Smooth muscle cell (in vitro differentiated cells): Measurements from ENCODE around the gene LRP11. TPM values are rescaled to one million over a fixed set of nuclear protein-coding genes. Genes with fewer than 3 reads are reported as not detected.

Experiments
- DNase-seq: peaks from one replicate; lab custom pipeline; 2025; ENCODE audit not compliant: unreplicated experiment; lab: John Stamatoyannopoulos, UW
- H2AFZ ChIP-seq: fragments of 200-600 bp; sonication (generic); 2 replicates; pipeline ENCODE4 v1.6.0; 2016; ENCODE audit warnings: antibody characterized with exemption, low read depth, mild to moderate bottlenecking
- H3F3A ChIP-seq: fragments of 200-600 bp; sonication (generic); 2 replicates; pipeline ENCODE4 v1.6.0; 2017; ENCODE audit warnings: antibody characterized with exemption, low read depth
- H3K27ac ChIP-seq: fragments of 200-600 bp; sonication (generic); 2 replicates; pipeline ENCODE4 v1.5.1; 2016; ENCODE audit warnings: low read depth, mild to moderate bottlenecking
- H3K27me3 ChIP-seq: fragments of 200-600 bp; sonication (generic); 2 replicates; pipeline ENCODE4 v1.6.1; 2016; ENCODE audit warnings: low read depth, mild to moderate bottlenecking
- H3K36me3 ChIP-seq: fragments of 200-600 bp; sonication (generic); 2 replicates; pipeline ENCODE4 v1.5.1; 2016; ENCODE audit warnings: low read depth
- H3K4me1 ChIP-seq: fragments of 200-600 bp; sonication (generic); 2 replicates; pipeline ENCODE4 v1.5.1; 2016; ENCODE audit warnings: low read depth
- H3K4me2 ChIP-seq: fragments of 200-600 bp; sonication (generic); 2 replicates; pipeline ENCODE4 v1.6.0; 2016; ENCODE audit warnings: mild to moderate bottlenecking
- H3K4me3 ChIP-seq: fragments of 200-600 bp; sonication (generic); 2 replicates; pipeline ENCODE4 v1.5.1; 2016; ENCODE audit warnings: mild to moderate bottlenecking
- H3K79me2 ChIP-seq: fragments of 200-600 bp; sonication (generic); 2 replicates; pipeline ENCODE4 v1.6.0; 2016; ENCODE audit warnings: low read depth, mild to moderate bottlenecking
- H3K9ac ChIP-seq: fragments of 200-600 bp; sonication (generic); 2 replicates; pipeline ENCODE4 v1.6.0; 2016; ENCODE audit warnings: low read depth
- H3K9me3 ChIP-seq: fragments of 200-600 bp; sonication (generic); replicated peaks from 2 replicates; pipeline ENCODE4 v1.5.1; 2016; ENCODE audit warnings: low read depth
- H4K20me1 ChIP-seq: fragments of 200-600 bp; sonication (generic); 2 replicates; pipeline ENCODE4 v1.6.0; 2016; ENCODE audit warnings: low read depth
- WGBS: methylation state at CpG from one replicate; pipeline ENCODE4 v1.1.7; 2016; ENCODE audit warnings: low lambda C conversion rate; 5-methylcytosine and 5-hydroxymethylcytosine counted together
- polyA plus RNA-seq: library from polyadenylated mRNA; unstranded; fragments of >200 nt; fragmentation: Nextera tagmentation; extraction: Ambion mirVana; gene quantifications from 2 replicates; pipeline ENCODE4 v1.2.1, GENCODE V29; 2016
- total RNA-seq: library from RNA; depleted of rRNA; stranded (reverse); fragments of >200 nt; gene quantifications from 2 replicates; pipeline ENCODE4 v1.2.3, GENCODE V29; 2014
- TF ChIP-seq, protein P1 (sequence below): fragments of 200-600 bp; sonication (generic); IDR thresholded peaks from 2 replicates; pipeline ENCODE4 v1.5.1; 2017; ENCODE audit warnings: borderline replicate concordance, mild to moderate bottlenecking, antibody characterized with exemption; ENCODE audit not compliant: insufficient read depth, poor library complexity, severe bottlenecking

Gene LRP11
- total and polyA plus RNA-seq, 2 experiments from 2014 or later: 69.5 to 75.3 TPM

DNA sequence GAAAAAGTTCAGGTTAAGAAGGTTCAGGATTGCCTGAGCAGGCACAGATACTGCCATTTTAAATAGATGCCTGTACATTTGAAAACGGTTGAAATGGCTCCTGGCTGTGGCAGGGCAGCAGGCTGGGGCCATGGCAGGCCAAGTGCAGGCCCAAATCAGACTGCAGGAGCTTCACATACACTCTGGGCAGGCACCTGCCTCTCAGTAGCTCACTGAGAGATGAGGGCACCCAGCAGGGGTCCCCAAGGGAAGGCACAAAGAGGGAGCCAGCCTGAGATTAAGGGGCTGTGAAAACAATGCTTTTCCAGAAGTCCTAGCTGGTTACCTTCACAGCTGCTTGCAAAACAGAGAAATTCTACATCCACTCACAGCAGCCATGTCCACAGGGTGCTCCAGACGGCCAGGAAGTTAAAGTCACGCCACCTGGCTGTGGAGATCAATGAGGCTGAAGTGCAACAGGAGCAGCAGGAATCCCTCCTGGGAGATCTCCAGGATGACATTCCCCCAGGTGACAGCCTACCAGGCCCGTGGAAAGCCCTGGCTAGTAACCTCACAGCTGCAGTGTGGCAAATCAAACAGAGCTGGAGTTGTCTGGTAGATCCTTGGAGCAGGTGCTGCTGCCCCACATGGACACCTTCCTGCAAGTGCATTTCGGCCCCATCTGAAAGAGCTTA lies 39.9 kb upstream of the LRP11 start:
- TF ChIP-seq, protein P1, sequence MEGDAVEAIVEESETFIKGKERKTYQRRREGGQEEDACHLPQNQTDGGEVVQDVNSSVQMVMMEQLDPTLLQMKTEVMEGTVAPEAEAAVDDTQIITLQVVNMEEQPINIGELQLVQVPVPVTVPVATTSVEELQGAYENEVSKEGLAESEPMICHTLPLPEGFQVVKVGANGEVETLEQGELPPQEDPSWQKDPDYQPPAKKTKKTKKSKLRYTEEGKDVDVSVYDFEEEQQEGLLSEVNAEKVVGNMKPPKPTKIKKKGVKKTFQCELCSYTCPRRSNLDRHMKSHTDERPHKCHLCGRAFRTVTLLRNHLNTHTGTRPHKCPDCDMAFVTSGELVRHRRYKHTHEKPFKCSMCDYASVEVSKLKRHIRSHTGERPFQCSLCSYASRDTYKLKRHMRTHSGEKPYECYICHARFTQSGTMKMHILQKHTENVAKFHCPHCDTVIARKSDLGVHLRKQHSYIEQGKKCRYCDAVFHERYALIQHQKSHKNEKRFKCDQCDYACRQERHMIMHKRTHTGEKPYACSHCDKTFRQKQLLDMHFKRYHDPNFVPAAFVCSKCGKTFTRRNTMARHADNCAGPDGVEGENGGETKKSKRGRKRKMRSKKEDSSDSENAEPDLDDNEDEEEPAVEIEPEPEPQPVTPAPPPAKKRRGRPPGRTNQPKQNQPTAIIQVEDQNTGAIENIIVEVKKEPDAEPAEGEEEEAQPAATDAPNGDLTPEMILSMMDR: no peak
- H3F3A ChIP-seq: no peaks in the 10 kb centered on the region
- H2AFZ ChIP-seq: no peak overlapping the region
- H3K4me2 ChIP-seq: no peak overlapping the region
- H3K27me3 ChIP-seq: peaks cover 11% of the 10 kb centered on the region
- H3K4me1 ChIP-seq: no peaks in the 10 kb centered on the region
- no peaks in the 10 kb centered on the region for H3K9me3 ChIP-seq
- no peaks in the 10 kb centered on the region for H3K36me3 ChIP-seq
- H3K79me2 ChIP-seq: no peaks in the 10 kb centered on the region
- H3K27ac ChIP-seq: no peak overlapping the region
- H4K20me1 ChIP-seq: no peaks in the 10 kb centered on the region
- no peak overlapping the region for H3K4me3 ChIP-seq
- WGBS: 78% methylated on average over 5 of the region's 5 CpGs
- no peak for DNase-seq
- H3K9ac ChIP-seq: no peak overlapping the region

DNA sequence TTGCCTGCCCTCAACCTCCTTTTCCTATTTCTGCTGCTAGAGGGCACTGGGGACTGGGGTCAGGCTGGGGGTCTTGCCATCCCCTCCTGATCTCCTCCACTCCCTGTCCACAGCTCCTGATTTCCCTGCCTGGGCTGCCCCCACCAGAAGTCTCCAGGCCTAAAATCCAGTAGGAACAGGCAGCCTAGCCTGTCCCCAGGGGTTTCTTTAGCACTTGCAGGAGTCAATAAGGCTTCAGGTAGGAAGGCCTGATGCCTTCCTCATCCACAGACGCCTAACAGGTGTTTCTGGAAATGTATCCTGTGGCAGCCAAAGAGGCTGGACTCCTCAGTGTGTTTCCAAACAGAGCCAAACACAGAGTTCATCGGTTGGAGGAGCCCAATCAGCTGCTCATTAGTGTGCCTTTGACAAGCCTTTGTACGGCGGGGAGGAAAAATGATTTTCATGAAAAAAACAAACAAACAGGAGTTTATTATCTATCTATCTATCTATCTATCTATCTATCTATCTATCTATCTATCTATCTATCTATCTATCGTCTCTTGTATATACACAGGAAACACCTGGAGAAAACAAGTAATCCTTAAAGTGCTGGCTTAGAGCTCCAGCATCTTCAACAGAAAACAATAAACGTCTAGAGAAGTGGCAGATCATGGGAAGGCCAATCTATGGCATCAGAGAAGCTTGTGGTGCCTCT lies 37.4 kb upstream of the LRP11 start:
- Histone ChIP-seq H3K27me3 (peaks cover 11% of the 10 kb centered on the region), H3K79me2 (no peaks in the 10 kb centered on the region), H3K36me3 (no peaks in the 10 kb centered on the region), H2AFZ (no peak overlapping the region), H3K27ac (no peak overlapping the region), H3F3A (no peaks in the 10 kb centered on the region), H3K4me3 (no peak overlapping the region), H4K20me1 (no peaks in the 10 kb centered on the region), H3K4me2 (no peak overlapping the region), H3K9ac (no peak overlapping the region), H3K4me1 (no peaks in the 10 kb centered on the region), H3K9me3 (no peaks in the 10 kb centered on the region)
- WGBS: 85% methylated on average over 6 of the region's 6 CpGs
- DNase-seq: no peak
- TF ChIP-seq, protein P1: no peak

DNA sequence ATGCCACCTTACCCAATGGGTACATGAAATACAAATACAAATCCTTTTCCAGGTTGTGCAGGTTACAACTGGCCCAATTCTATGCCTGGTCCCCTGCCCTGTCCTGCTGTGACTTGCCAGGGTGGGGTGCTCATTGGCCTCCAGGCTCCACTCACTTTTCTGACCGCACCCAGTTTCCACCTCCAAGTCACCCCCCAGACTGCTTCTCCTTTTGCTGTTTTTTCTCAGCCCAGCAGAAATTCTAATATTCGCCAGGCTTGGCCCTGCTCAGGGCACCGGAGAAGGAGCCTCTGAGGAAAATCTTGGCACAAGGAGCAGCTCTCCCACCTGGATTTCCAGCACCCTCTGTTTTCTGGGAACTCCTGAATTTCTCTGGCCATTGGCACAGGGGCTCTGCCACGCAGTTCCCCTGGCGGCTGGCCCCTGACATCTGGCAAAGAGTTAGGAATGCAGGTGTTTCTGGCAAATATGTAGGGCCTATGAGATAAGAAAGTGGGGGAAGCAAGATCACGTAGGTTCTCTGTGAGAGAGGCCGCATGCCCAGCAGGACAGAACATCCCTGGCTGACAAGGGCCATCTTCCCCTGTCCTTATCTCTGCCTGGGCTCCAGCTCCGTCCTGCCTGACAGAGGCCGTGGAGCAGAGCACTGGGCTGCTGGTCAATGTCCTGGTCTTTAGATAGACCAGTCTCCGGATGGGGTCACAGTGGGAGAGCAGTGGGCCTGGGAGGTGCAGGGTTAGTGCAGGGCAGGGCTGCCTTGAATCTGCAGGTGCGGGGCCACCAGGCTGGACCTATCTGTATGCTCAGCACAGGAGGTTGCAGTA lies 36.7 kb upstream of the LRP11 start:
- no peak for DNase-seq
- Histone ChIP-seq H3K9ac (no peak overlapping the region), H3K27me3 (peaks cover 11% of the 10 kb centered on the region), H3K27ac (no peak overlapping the region), H3K4me1 (no peaks in the 10 kb centered on the region), H3K9me3 (no peaks in the 10 kb centered on the region), H4K20me1 (no peaks in the 10 kb centered on the region), H3K4me2 (no peak overlapping the region), H3K79me2 (no peaks in the 10 kb centered on the region), H3K36me3 (no peaks in the 10 kb centered on the region), H2AFZ (no peak overlapping the region), H3F3A (no peaks in the 10 kb centered on the region), H3K4me3 (no peak overlapping the region)
- TF ChIP-seq, protein P1: no peak
- 83% methylated on average over 11 of the region's 11 CpGs for WGBS
